Nephron progenitor cell (in vitro differentiated cells): ENCODE results near the gene SMG7.

Source experiments
- DNase-seq: peaks from one replicate; pipeline ENCODE4 v3.0.0; 2021
- H3K27ac Mint-ChIP-seq: 2 replicates; pipeline ENCODE4 v1.8.0; 2021; ENCODE audit warnings: mild to moderate bottlenecking, moderate library complexity, mixed read lengths
- H3K27me3 Mint-ChIP-seq: 2 replicates; pipeline ENCODE4 v1.8.0; 2021; ENCODE audit warnings: mild to moderate bottlenecking, low read depth, mixed read lengths; ENCODE audit not compliant: poor library complexity
- H3K36me3 Mint-ChIP-seq: 2 replicates; pipeline ENCODE4 v1.8.0; 2021; ENCODE audit warnings: low read depth, mixed read lengths
- H3K4me1 Mint-ChIP-seq: 2 replicates; pipeline ENCODE4 v1.8.0; 2021; ENCODE audit warnings: mixed read lengths
- H3K4me3 Mint-ChIP-seq: 2 replicates; pipeline ENCODE4 v1.8.0; 2021; ENCODE audit warnings: mild to moderate bottlenecking, moderate library complexity, mixed read lengths
- H3K9me3 Mint-ChIP-seq: 2 replicates; pipeline ENCODE4 v1.8.0; 2021; ENCODE audit warnings: mild to moderate bottlenecking, moderate library complexity, mixed read lengths
- CTCF ChIP-seq: fragments of 200-600 bp; sonication (generic); IDR thresholded peaks from 2 replicates; pipeline ENCODE4 v1.5.0; 2021; ENCODE audit warnings: antibody characterized with exemption

Gene SMG7

GRCh38 chr1:183577897-183578465 lies 105.7 kb downstream of the SMG7 start:
- H3K4me1 Mint-ChIP-seq = peaks cover 36% of the 10 kb centered on the region
- no peak overlapping the region for H3K4me3 Mint-ChIP-seq
- H3K27ac Mint-ChIP-seq = peak overlapping the region; percentile 39
- H3K9me3 Mint-ChIP-seq = no peaks in the 10 kb centered on the region
- peaks cover 3% of the 10 kb centered on the region for H3K27me3 Mint-ChIP-seq
- no peaks in the 10 kb centered on the region for H3K36me3 Mint-ChIP-seq
- DNase-seq = no peak
- no peak for TF ChIP-seq CTCF

DNA sequence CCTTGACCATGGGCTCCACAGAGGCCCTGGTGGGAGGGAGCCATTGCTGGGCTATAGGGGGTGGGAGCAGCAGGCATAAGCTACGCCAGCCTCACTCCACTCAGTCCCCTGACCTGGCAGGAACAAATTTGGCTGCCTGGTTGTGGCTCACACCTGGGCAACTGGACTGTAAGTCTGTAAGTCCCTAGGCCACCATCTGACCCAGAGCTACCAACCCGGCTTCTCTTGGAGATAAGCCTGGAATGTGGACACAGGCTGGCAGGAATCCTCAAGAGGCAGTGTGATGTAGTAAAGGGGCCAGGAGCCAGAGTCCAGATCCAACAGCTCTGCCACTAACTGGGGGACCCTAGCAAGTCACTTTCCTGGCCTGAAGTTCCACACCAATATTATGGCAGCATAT lies 106.6 kb downstream of the SMG7 start:
- peaks cover 36% of the 10 kb centered on the region for H3K4me1 Mint-ChIP-seq
- H3K36me3 Mint-ChIP-seq = no peaks in the 10 kb centered on the region
- H3K4me3 Mint-ChIP-seq = no peak overlapping the region
- no peaks in the 10 kb centered on the region for H3K9me3 Mint-ChIP-seq
- TF ChIP-seq CTCF = no peak
- H3K27ac Mint-ChIP-seq = no peak overlapping the region
- H3K27me3 Mint-ChIP-seq = peaks cover 3% of the 10 kb centered on the region
- no peak for DNase-seq

GRCh38 chr1:183580281-183580682 lies 108.0 kb downstream of the SMG7 start:
- no peaks in the 10 kb centered on the region for H3K9me3 Mint-ChIP-seq
- H3K4me3 Mint-ChIP-seq = no peak overlapping the region
- peak; percentile 38 for DNase-seq
- peak overlapping the region; percentile 64 for H3K27ac Mint-ChIP-seq
- peak; percentile 16 for TF ChIP-seq CTCF
- peaks cover 6% of the 10 kb centered on the region for H3K27me3 Mint-ChIP-seq
- H3K36me3 Mint-ChIP-seq = no peaks in the 10 kb centered on the region
- peaks cover 30% of the 10 kb centered on the region for H3K4me1 Mint-ChIP-seq

- TF ChIP-seq CTCF = no peak
- Mint-ChIP-seq H3K27ac (peak overlapping the region; percentile 80), H3K36me3 (no peaks in the 10 kb centered on the region), H3K9me3 (no peaks in the 10 kb centered on the region), H3K4me3 (no peak overlapping the region), H3K27me3 (peaks cover 3% of the 10 kb centered on the region), H3K4me1 (peaks cover 22% of the 10 kb centered on the region)
- DNase-seq = no peak
Observed at GRCh38 chr1:183582021-183582713, 109.9 kb downstream of the SMG7 start.

- no peak for DNase-seq
- no peak overlapping the region for H3K4me3 Mint-ChIP-seq
- no peaks in the 10 kb centered on the region for H3K9me3 Mint-ChIP-seq
- H3K4me1 Mint-ChIP-seq = peaks cover 22% of the 10 kb centered on the region
- peaks cover 3% of the 10 kb centered on the region for H3K27me3 Mint-ChIP-seq
- H3K27ac Mint-ChIP-seq = no peak overlapping the region
- no peaks in the 10 kb centered on the region for H3K36me3 Mint-ChIP-seq
- no peak for TF ChIP-seq CTCF
Observed at GRCh38 chr1:183583466-183583865, 111.2 kb downstream of the SMG7 start.

GRCh38 chr1:183584147-183584546 lies 111.8 kb downstream of the SMG7 start:
- no peaks in the 10 kb centered on the region for H3K36me3 Mint-ChIP-seq
- no peak overlapping the region for H3K27ac Mint-ChIP-seq
- H3K9me3 Mint-ChIP-seq = no peaks in the 10 kb centered on the region
- TF ChIP-seq CTCF = no peak
- H3K4me3 Mint-ChIP-seq = no peak overlapping the region
- DNase-seq = no peak
- H3K27me3 Mint-ChIP-seq = peaks cover 3% of the 10 kb centered on the region
- H3K4me1 Mint-ChIP-seq = peaks cover 22% of the 10 kb centered on the region
